Right renal cortex interstitium (tissue), 3 donors: ENCODE measurements around the gene FAM117B. TPM values are rescaled to one million over a fixed set of nuclear protein-coding genes. Genes with fewer than 3 reads are reported as not detected.
"Not testable (repeated sequence)": the region's sequence is repeated elsewhere in the genome, so short reads cannot be mapped to it uniquely, and the experiment has no call there.

Experiments
- DNase-seq, 3 donors: peaks; one replicate each; pipeline ENCODE4 v3.0.0-alpha.2; 2013; ENCODE audit warnings: low read depth in 3 of 3, low spot score in 2 of 3
- polyA plus RNA-seq, 3 donors: library from polyadenylated mRNA; unstranded; fragments of 120-200 nt; gene quantifications; one replicate each; pipeline ENCODE4 v1.2.1, GENCODE V29; 2013; ENCODE audit not compliant: insufficient read length in 3 of 3

The FAM117B gene
- polyA plus RNA-seq, 3 donors: 29.0 to 31.5 (median 31.4) TPM

- no peak for DNase-seq
Observed at GRCh38 chr2:202756598-202756997, 121.8 kb downstream of the FAM117B start.

- DNase-seq: no peak
Observed at GRCh38 chr2:202757339-202757738, 122.6 kb downstream of the FAM117B start.

- DNase-seq: no peak
Observed at GRCh38 chr2:202758128-202758527, 123.4 kb downstream of the FAM117B start.

GRCh38 chr2:202758604-202759003, 123.8 kb downstream of the FAM117B start:
- DNase-seq: no peak

GRCh38 chr2:202760848-202761247, 126.1 kb downstream of the FAM117B start:
- no peak for DNase-seq

- DNase-seq: no peak
Observed at GRCh38 chr2:202762556-202762955, 127.8 kb downstream of the FAM117B start.

GRCh38 chr2:202763916-202764315, 129.1 kb downstream of the FAM117B start:
- no peak for DNase-seq

GRCh38 chr2:202764991-202765390, 130.2 kb downstream of the FAM117B start:
- no peak for DNase-seq

- DNase-seq: no peak
Observed at GRCh38 chr2:202765436-202765835, 130.7 kb downstream of the FAM117B start.

GRCh38 chr2:202768273-202768672, 133.5 kb downstream of the FAM117B start:
- DNase-seq: no peak

GRCh38 chr2:202769201-202769600, 134.4 kb downstream of the FAM117B start:
- no peak for DNase-seq

GRCh38 chr2:202771336-202771735, 136.6 kb downstream of the FAM117B start:
- DNase-seq: no peak

- DNase-seq: peak; percentile 18 to 39 (median 32)
Observed at GRCh38 chr2:202771741-202772460, 137.1 kb downstream of the FAM117B start.

- DNase-seq: no peak
Observed at GRCh38 chr2:202773301-202773973, 138.7 kb downstream of the FAM117B start.

GRCh38 chr2:202774104-202774503, 139.3 kb downstream of the FAM117B start:
- no peak for DNase-seq

GRCh38 chr2:202778217-202778616, 143.4 kb downstream of the FAM117B start:
- no peak for DNase-seq

- no peak for DNase-seq
Observed at GRCh38 chr2:202780514-202781021, 145.8 kb downstream of the FAM117B start.

- no peak for DNase-seq
Observed at GRCh38 chr2:202782940-202783558, 148.3 kb downstream of the FAM117B start.

- no peak for DNase-seq
Observed at GRCh38 chr2:202786842-202787241, 152.1 kb downstream of the FAM117B start.

- no peak for DNase-seq
Observed at GRCh38 chr2:202790676-202791075, 155.9 kb downstream of the FAM117B start.

GRCh38 chr2:202797944-202798343, 163.2 kb downstream of the FAM117B start:
- DNase-seq: no peak

GRCh38 chr2:202805911-202806310, 171.1 kb downstream of the FAM117B start:
- DNase-seq: not testable (repeated sequence)
